Measurements from ENCODE around the gene MLH1. TPM values are rescaled to one million over a fixed set of nuclear protein-coding genes. Genes with fewer than 3 reads are reported as not detected.

MLH1 gene
- total RNA-seq, 2 experiments from 2014 or later, result 89.6 to 93.7 TPM

DNA sequence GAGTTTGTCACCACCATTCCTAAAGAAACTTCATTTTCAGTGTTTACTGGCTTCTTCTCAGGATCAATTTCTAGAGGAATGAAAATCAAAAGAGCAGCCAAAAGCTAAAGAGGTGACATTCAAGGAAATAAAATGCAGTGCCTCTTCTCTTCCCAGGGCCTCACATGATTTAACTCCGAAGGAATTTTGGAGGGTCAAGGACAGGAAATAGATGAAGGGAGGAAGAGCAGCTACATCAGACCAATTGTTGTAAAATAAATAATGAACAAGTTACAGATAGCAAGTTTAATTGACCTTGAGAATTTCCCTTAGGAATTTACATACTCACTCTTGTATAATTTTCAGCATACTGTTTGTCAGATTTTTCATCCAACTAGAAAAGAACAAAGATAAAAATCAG is 103.0 kb downstream of the MLH1 start:
- Mint-ChIP-seq H3K4me1 (ENCODE audit: low read depth) (no peaks in the 10 kb centered on the region), H3K36me3 (ENCODE audit: low read depth) (no peaks in the 10 kb centered on the region), H3K27me3 (no peaks in the 10 kb centered on the region), H3K9me3 (no peaks in the 10 kb centered on the region), H3K4me3 (no peak overlapping the region), H3K27ac (no peak overlapping the region)
- CTCF ChIA-PET, result no interaction called here
- no peak for ATAC-seq
- POLR2A ChIA-PET, result no interaction called here
- TF ChIP-seq, protein P1, sequence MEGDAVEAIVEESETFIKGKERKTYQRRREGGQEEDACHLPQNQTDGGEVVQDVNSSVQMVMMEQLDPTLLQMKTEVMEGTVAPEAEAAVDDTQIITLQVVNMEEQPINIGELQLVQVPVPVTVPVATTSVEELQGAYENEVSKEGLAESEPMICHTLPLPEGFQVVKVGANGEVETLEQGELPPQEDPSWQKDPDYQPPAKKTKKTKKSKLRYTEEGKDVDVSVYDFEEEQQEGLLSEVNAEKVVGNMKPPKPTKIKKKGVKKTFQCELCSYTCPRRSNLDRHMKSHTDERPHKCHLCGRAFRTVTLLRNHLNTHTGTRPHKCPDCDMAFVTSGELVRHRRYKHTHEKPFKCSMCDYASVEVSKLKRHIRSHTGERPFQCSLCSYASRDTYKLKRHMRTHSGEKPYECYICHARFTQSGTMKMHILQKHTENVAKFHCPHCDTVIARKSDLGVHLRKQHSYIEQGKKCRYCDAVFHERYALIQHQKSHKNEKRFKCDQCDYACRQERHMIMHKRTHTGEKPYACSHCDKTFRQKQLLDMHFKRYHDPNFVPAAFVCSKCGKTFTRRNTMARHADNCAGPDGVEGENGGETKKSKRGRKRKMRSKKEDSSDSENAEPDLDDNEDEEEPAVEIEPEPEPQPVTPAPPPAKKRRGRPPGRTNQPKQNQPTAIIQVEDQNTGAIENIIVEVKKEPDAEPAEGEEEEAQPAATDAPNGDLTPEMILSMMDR (IDR thresholded peaks at IDR 0.05), result no peak
- intact Hi-C loops (cut with micrococcal nuclease), result no loop called here
- DNase-seq, result no peak

DNA sequence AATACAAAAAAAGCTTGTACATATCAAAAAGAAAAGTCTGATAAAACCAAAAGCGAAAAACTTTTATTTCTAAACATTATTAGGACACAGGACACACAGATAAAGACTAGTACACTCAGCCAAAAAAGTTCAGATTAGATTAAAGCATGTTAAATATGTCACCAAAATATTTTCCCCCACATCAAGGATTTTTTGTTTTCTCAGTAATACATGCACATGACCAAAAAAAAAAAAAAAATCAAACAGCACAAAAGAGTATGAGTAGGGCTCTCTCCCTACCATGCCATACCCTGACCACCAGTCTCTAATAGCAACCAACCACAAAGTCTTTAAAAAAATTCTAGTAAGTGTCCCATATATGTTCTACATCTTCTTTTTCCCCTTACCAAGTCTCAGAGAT is 103.7 kb downstream of the MLH1 start:
- no peak overlapping the region for H3K4me3 Mint-ChIP-seq
- no peak overlapping the region for H3K27ac Mint-ChIP-seq
- no peaks in the 10 kb centered on the region for H3K27me3 Mint-ChIP-seq
- H3K4me1 Mint-ChIP-seq (ENCODE audit: low read depth), result no peaks in the 10 kb centered on the region
- ChIA-PET CTCF (no interaction called here), POLR2A (no interaction called here)
- TF ChIP-seq, protein P1 (IDR thresholded peaks at IDR 0.05), result no peak
- no peak for ATAC-seq
- intact Hi-C loops (cut with micrococcal nuclease), result no loop called here
- no peaks in the 10 kb centered on the region for H3K36me3 Mint-ChIP-seq (ENCODE audit: low read depth)
- no peak for DNase-seq
- H3K9me3 Mint-ChIP-seq, result no peaks in the 10 kb centered on the region

DNA sequence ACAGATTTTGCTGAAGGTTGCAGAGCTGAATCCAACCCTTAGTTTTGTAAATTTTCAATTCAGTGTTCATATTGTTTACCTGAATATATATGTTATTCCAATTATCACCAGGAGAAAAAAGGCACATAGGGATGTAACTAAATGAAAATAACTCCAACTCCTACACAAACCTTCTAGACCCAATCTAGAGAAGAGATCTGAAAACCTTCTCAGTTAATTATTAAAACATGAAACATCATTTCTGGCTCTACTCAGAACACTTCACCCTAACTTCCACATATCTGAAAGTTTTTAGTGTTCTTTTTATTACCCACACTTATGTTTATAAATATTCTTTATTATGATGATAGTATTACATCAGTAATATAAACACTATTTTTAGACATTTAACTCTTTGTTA is 104.5 kb downstream of the MLH1 start:
- no peaks in the 10 kb centered on the region for H3K27me3 Mint-ChIP-seq
- H3K36me3 Mint-ChIP-seq (ENCODE audit: low read depth), result no peaks in the 10 kb centered on the region
- H3K27ac Mint-ChIP-seq, result no peak overlapping the region
- no peak overlapping the region for H3K4me3 Mint-ChIP-seq
- H3K9me3 Mint-ChIP-seq, result no peaks in the 10 kb centered on the region
- TF ChIP-seq, protein P1 (IDR thresholded peaks at IDR 0.05), result no peak
- no peaks in the 10 kb centered on the region for H3K4me1 Mint-ChIP-seq (ENCODE audit: low read depth)
- ATAC-seq (no peak), DNase-seq (no peak)
- ChIA-PET POLR2A (no interaction called here), CTCF (no interaction called here)
- intact Hi-C loops (cut with micrococcal nuclease), result no loop called here

DNA sequence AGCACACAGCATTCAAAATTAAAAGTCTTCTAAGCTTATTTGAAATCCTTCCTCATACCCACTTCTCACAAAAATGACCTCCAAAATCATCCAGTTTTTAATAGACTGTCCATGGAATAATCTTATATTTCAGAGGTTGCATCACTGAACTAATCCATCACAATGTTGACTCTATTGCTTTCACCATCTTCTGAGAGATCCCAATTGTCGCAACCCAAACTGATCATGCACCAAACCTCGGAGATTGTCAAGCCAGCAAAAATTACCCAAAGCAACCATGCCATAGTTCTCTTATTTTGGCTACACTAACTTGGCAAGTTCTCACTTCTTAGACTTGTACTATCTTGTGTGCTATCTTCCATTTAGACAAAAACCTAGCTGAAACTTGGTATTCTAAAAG is 105.6 kb downstream of the MLH1 start:
- H3K4me1 Mint-ChIP-seq (ENCODE audit: low read depth), result no peaks in the 10 kb centered on the region
- no peak overlapping the region for H3K4me3 Mint-ChIP-seq
- POLR2A ChIA-PET, result interaction anchor here (0.5 kb wide), 1 partner anchor 68 kb away, joined by 3 read pairs; no protein-coding TSS in a partner anchor
- no peak overlapping the region for H3K27ac Mint-ChIP-seq
- no peaks in the 10 kb centered on the region for H3K27me3 Mint-ChIP-seq
- DNase-seq (no peak), ATAC-seq (no peak)
- no peaks in the 10 kb centered on the region for H3K36me3 Mint-ChIP-seq (ENCODE audit: low read depth)
- intact Hi-C loops (cut with micrococcal nuclease), result no loop called here
- CTCF ChIA-PET, result no interaction called here
- TF ChIP-seq, protein P1 (IDR thresholded peaks at IDR 0.05), result no peak
- no peaks in the 10 kb centered on the region for H3K9me3 Mint-ChIP-seq

DNA sequence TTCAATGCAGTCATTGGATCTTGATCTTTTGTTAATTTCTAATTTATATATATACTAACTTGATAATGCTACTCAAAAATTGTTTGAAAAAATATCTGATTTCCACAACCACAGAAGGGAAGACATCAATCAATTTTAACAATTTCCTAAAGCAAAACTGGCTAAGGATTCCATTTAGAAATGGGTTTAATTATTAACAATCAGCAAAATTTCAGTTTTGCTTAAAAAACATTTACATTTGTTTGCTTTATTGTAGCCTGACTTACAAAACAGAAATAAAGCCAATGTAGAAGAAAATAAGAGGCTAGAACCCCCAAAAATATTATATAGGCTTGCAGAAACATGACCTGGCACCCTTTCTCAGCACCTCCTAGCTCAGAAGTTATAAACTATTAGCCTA is 106.2 kb downstream of the MLH1 start:
- no peaks in the 10 kb centered on the region for H3K9me3 Mint-ChIP-seq
- TF ChIP-seq, protein P1 (IDR thresholded peaks at IDR 0.05), result no peak
- ChIA-PET POLR2A (no interaction called here), CTCF (no interaction called here)
- no peak for DNase-seq
- intact Hi-C loops (cut with micrococcal nuclease), result no loop called here
- no peak overlapping the region for H3K27ac Mint-ChIP-seq
- no peak for ATAC-seq
- no peaks in the 10 kb centered on the region for H3K4me1 Mint-ChIP-seq (ENCODE audit: low read depth)
- no peaks in the 10 kb centered on the region for H3K36me3 Mint-ChIP-seq (ENCODE audit: low read depth)
- H3K4me3 Mint-ChIP-seq, result no peak overlapping the region
- no peaks in the 10 kb centered on the region for H3K27me3 Mint-ChIP-seq

Measured in activated CD8-positive, alpha-beta T cell treated with anti-CD3 and anti-CD28 coated beads for 36 hours (primary cell).